K562 (cell line): ENCODE data around the gene PNPLA7. TPM values are rescaled to one million over a fixed set of nuclear protein-coding genes. Genes with fewer than 3 reads are reported as not detected.
A peak's percentile ranks its signal among the peaks of the same experiment; 100 is the strongest.

ENCODE experiments used
- CREB5 ChIP-seq: fragments of 250-450 bp; sonication (Bioruptor Pico); IDR thresholded peaks from 2 replicates; pipeline ENCODE4 v1.5.0; 2020; ENCODE audit warnings: mild to moderate bottlenecking
- ERF ChIP-seq: fragments of 450-650 bp; formaldehyde crosslinking; IDR thresholded peaks from 2 replicates; pipeline ENCODE4 v1.4.0; 2020; ENCODE audit warnings: mild to moderate bottlenecking, mixed read lengths
- ETS2 ChIP-seq: IDR thresholded peaks from 2 replicates; pipeline ENCODE4 v1.6.1; 2016; ENCODE audit warnings: borderline replicate concordance, missing genetic modification characterization, mild to moderate bottlenecking, moderate library complexity, missing compliant biosample characterization; ENCODE audit not compliant: poor library complexity, severe bottlenecking
- ETV5 ChIP-seq: sonication (generic); formaldehyde crosslinking; IDR thresholded peaks from 2 replicates; pipeline ENCODE4 v1.4.0; 2020; ENCODE audit warnings: low read depth, mild to moderate bottlenecking, missing genetic modification reagents
- GTF2A2 ChIP-seq: IDR thresholded peaks from 2 replicates; pipeline ENCODE4 v1.6.1; 2016; ENCODE audit warnings: mild to moderate bottlenecking, missing genetic modification characterization, missing compliant biosample characterization
- LEF1 ChIP-seq: fragments of 450-650 bp; IDR thresholded peaks from 2 replicates; pipeline ENCODE4 v1.6.1; 2016; ENCODE audit warnings: mild to moderate bottlenecking
- NR2C1 ChIP-seq, 2 experiments: fragments of 450-650 bp; IDR thresholded peaks; 2 replicates each; pipeline ENCODE4 v1.6.1; 2017; ENCODE audit warnings: mild to moderate bottlenecking in 2 of 2, antibody characterized with exemption in 1 of 2, inconsistent platforms in 1 of 2, missing compliant biosample characterization in 1 of 2, missing genetic modification characterization in 1 of 2
- PHF8 ChIP-seq: fragments of 200-600 bp; sonication (generic); IDR thresholded peaks from 2 replicates; pipeline ENCODE4 v1.6.1; 2012; ENCODE audit warnings: mixed run types, mild to moderate bottlenecking, inconsistent platforms, low read length, moderate library complexity, borderline replicate concordance
- POLR3G ChIP-seq: IDR thresholded peaks from 2 replicates; pipeline ENCODE4 v1.6.1; 2011; ENCODE audit not compliant: insufficient read length, insufficient replicate concordance; ENCODE audit errors: extremely low read depth
- PURB ChIP-seq: sonication (generic); formaldehyde crosslinking; IDR thresholded peaks from 2 replicates; pipeline ENCODE4 v1.9.0; 2021; ENCODE audit warnings: low read depth, mild to moderate bottlenecking, missing genetic modification reagents
- RBM22 ChIP-seq: fragments of 200-400 bp; formaldehyde crosslinking; IDR thresholded peaks from 2 replicates; pipeline ENCODE4 v1.6.1; 2018; ENCODE audit warnings: low read length, low read depth; ENCODE audit not compliant: poor library complexity, severe bottlenecking
- STAT5A ChIP-seq: IDR thresholded peaks from 2 replicates; pipeline ENCODE4 v1.6.1; 2012; ENCODE audit warnings: low read length, inconsistent platforms, borderline replicate concordance
- TCF3 ChIP-seq: sonication (generic); formaldehyde crosslinking; IDR thresholded peaks from 2 replicates; pipeline ENCODE4 v1.4.0; 2020; ENCODE audit warnings: mild to moderate bottlenecking, missing genetic modification reagents
- VEZF1 ChIP-seq: fragments of 200-800 bp; sonication (Bioruptor generic); IDR thresholded peaks from 2 replicates; pipeline ENCODE4 v1.6.1; 2017; ENCODE audit warnings: missing genetic modification characterization, missing compliant biosample characterization
- ZHX1 ChIP-seq: fragments of 150-350 bp; conservative IDR thresholded peaks from 2 replicates; pipeline ENCODE4 v1.6.1; 2014; ENCODE audit warnings: low read length
- ZNF274 ChIP-seq: IDR thresholded peaks from 2 replicates; pipeline ENCODE4 v1.6.1; 2011; ENCODE audit warnings: low read depth, mild to moderate bottlenecking, low read length, moderate library complexity, borderline replicate concordance
- ZNF644 ChIP-seq: fragments of 200-800 bp; sonication (Bioruptor generic); IDR thresholded peaks from 2 replicates; pipeline ENCODE4 v1.6.1; 2016; ENCODE audit warnings: low read depth, missing genetic modification characterization, missing compliant biosample characterization
- ZNF707 ChIP-seq: fragments of 250-450 bp; sonication (Bioruptor Pico); conservative IDR thresholded peaks from 2 replicates; pipeline ENCODE4 v1.8.0; 2022; ENCODE audit warnings: inconsistent platforms, mild to moderate bottlenecking, moderate library complexity
- ZNF766 ChIP-seq: fragments of 200-800 bp; sonication (Bioruptor generic); conservative IDR thresholded peaks from 2 replicates; pipeline ENCODE4 v1.6.1; 2016; ENCODE audit warnings: missing genetic modification characterization, missing compliant biosample characterization
- ZSCAN32 ChIP-seq: fragments of 450-650 bp; formaldehyde crosslinking; IDR thresholded peaks from 2 replicates; pipeline ENCODE4 v1.4.0; 2020; ENCODE audit warnings: mild to moderate bottlenecking, moderate library complexity
- polyA plus RNA-seq, 8 experiments: library from polyadenylated mRNA; depleted of rRNA in 4 of 8; stranded (reverse) in 5 of 8; unstranded in 3 of 8; fragments of >200 nt; fragmentation: Nextera tagmentation in 2 of 8; fragmentation: Illumina TruSeq in 1 of 8; extraction: Ambion mirVana in 2 of 8; extraction: Trizol in 1 of 8; gene quantifications; 2 replicates each; pipeline versions ENCODE4 v1.2.1 to v1.2.3, GENCODE V29; 2011 to 2014; ENCODE audit warnings: inconsistent platforms in 1 of 8, missing spikeins in 1 of 8
- total RNA-seq, 7 experiments: library from RNA; depleted of rRNA in 6 of 7; stranded (reverse); fragments of >200 nt in 6 of 7; fragmentation: Illumina TruSeq in 2 of 7; extraction: Trizol in 2 of 7; gene quantifications; 2 replicates each; pipeline versions ENCODE4 v1.2.1 to v1.2.3, GENCODE V29; 2011 to 2021; ENCODE audit warnings: low replicate concordance in 1 of 7

Gene PNPLA7
- total and polyA plus RNA-seq, 9 of the 15 experiments (the other 6 are each of a cell fraction or from before 2014, with no cell fraction given): 0.01 to 0.85 (median 0.19) TPM; not detected in 1

GRCh38 chr9:137422604-137423513, 127.3 kb downstream of the PNPLA7 start, which contains the start of the genes EXD3 and NOXA1 (continued):
- TF ChIP-seq ETS2: peak; percentile 63
- 0 out of 2 replicates have a peak, but pooled peaks have one; percentile 75 for TF ChIP-seq ZNF644 (tag)
- no peak for TF ChIP-seq CREB5 (CRISPR knock-in tag)
- TF ChIP-seq GTF2A2: peak; percentile 32; the same call in 1 of the 2 replicates
- no peak for TF ChIP-seq STAT5A
- TF ChIP-seq ZNF274: no peak
- TF ChIP-seq ZHX1: no peak
- peak; percentile 45; the same call in 1 of the 2 replicates for TF ChIP-seq ZNF766 (CRISPR knock-in tag)
- TF ChIP-seq ERF (CRISPR knock-in tag): peak; percentile 53; the same call in 1 of the 2 replicates
- peak; percentile 65; the same call in 1 of the 2 replicates for TF ChIP-seq PHF8
- peak; percentile 68 for TF ChIP-seq RBM22
- no peak for TF ChIP-seq NR2C1 (IDR thresholded peaks at IDR 0.05)
- TF ChIP-seq NR2C1 (tag; IDR thresholded peaks at IDR 0.05): no peak
- TF ChIP-seq LEF1: no peak
- no peak for TF ChIP-seq TCF3 (CRISPR knock-in tag)
- TF ChIP-seq ZSCAN32 (CRISPR knock-in tag): no peak
- TF ChIP-seq ETV5 (CRISPR knock-in tag): peak; percentile 52; the same call in 1 of the 2 replicates
- peak; percentile 95 for TF ChIP-seq VEZF1 (CRISPR knock-in tag)
- TF ChIP-seq POLR3G: no peak
- TF ChIP-seq ZNF707 (CRISPR knock-in tag): peak; percentile 54; the same call in 1 of the 2 replicates
- no peak for TF ChIP-seq PURB (CRISPR knock-in tag)
